Prostate gland (tissue), 2 donors: ENCODE measurements around the gene TLE1. TPM values are rescaled to one million over a fixed set of nuclear protein-coding genes. Genes with fewer than 3 reads are reported as not detected.
A peak's percentile ranks its signal among the peaks of the same experiment; 100 is the strongest.
"Not testable (repeated sequence)": the region's sequence is repeated elsewhere in the genome, so short reads cannot be mapped to it uniquely, and the experiment has no call there.

Source experiments
- DNase-seq: peaks from one replicate; pipeline ENCODE4 v3.0.0-alpha.2; 2019; ENCODE audit warnings: low spot score
- H3K27ac ChIP-seq, 2 donors: fragments of 200-600 bp; sonication (generic); 2 replicates each; pipeline ENCODE4 v1.5.1; 2017 to 2019
- H3K27me3 ChIP-seq: fragments of 200-600 bp; sonication (generic); replicated peaks from 2 replicates; pipeline ENCODE4 v1.5.1; 2019; ENCODE audit not compliant: insufficient read depth
- H3K36me3 ChIP-seq, 2 donors: fragments of 200-600 bp; sonication (generic); 1 replicate in 1 of 2; 2 replicates in 1 of 2; pipeline versions ENCODE4 v1.5.1 to v1.8.1; 2017 to 2019
- H3K4me1 ChIP-seq: fragments of 200-600 bp; sonication (generic); replicated peaks from 2 replicates; pipeline ENCODE4 v1.5.1; 2019
- H3K4me3 ChIP-seq, 2 donors: fragments of 200-600 bp; sonication (generic); 2 replicates each; pipeline ENCODE4 v1.5.1; 2017 to 2019
- H3K9me3 ChIP-seq: fragments of 200-600 bp; sonication (generic); 2 replicates; pipeline ENCODE4 v1.5.1; 2017
- POLR2A ChIP-seq: fragments of 450-650 bp; IDR thresholded peaks from one replicate; pipeline ENCODE4 v1.6.1; 2016; ENCODE audit warnings: antibody characterized with exemption, mild to moderate bottlenecking
- POLR2AphosphoS5 ChIP-seq: sonication (generic); formaldehyde crosslinking; IDR thresholded peaks from one replicate; pipeline ENCODE4 v1.6.1; 2017; ENCODE audit warnings: antibody characterized with exemption
- WGBS: methylation state at CpG from one replicate; pipeline ENCODE4 v1.1.5; 2018; 5-methylcytosine and 5-hydroxymethylcytosine counted together
- intact Hi-C: fragments of 100-400 bp; cut with DNase I; formaldehyde crosslinking; loops from one replicate; pipeline ENCODE4 v1.14.2; 2022
- total RNA-seq, 2 donors: library from RNA; depleted of rRNA; stranded (reverse); fragments of >200 nt; gene quantifications; one replicate each; pipeline ENCODE4 v1.1.0, GENCODE V29; 2016
- TF ChIP-seq, protein P1 (sequence below), 4 experiments: fragments of 200-600 bp in 2 of 4; fragments of 450-650 bp in 2 of 4; sonication (generic) in 2 of 4; IDR thresholded peaks; 1 replicate in 3 of 4; 2 replicates in 1 of 4; pipeline ENCODE4 v1.5.1; 2016 to 2019; ENCODE audit warnings: antibody characterized with exemption in 4 of 4, mild to moderate bottlenecking in 2 of 4, moderate library complexity in 2 of 4

TLE1 gene
- total RNA-seq, 2 donors from 2014 or later = 61.0 to 89.5 TPM

DNA sequence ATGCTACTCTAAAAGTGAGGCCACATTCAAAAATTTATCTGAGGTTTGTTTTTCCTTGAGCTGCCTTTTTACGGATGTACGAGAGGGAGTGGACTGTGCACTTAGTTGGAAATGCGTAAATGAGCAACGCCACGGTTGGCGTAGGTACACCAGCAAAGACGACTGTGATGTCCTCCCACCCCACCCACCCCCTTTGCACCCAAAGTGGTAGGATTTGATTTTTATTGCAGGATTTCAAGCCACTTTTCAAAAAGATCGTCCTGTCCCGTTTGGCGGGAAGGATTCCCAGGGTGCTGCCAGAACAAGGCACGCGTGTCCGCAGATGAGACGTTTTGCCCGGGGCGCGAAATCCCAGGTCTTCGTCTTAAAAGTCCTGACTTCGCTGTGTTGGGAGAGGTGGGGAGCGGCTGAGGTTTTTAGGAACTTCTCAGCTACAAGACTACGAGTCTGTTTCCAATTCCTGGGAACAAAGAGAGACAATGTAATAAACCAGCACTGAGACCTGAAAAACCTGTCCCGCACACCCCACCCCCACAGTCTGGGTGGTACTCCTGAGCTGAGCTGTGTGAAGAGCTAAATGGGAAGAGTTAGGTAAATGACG lies 1.0 kb upstream of the TLE1 start:
- Histone ChIP-seq H3K27ac (peak overlapping the region; percentile 60 to 72), H3K36me3 (no peaks in the 10 kb centered on the region), H3K4me3 (peak overlapping the region; percentile 43 to 64), H3K4me1 (no peaks in the 10 kb centered on the region), H3K9me3 (no peaks in the 10 kb centered on the region), H3K27me3 (no peaks in the 10 kb centered on the region)
- peak; percentile 88 for DNase-seq
- WGBS = 9% methylated on average over 23 of the region's 23 CpGs
- intact Hi-C loops = loop anchor here (2.0 kb wide), 1 partner anchor 156 kb away; no protein-coding TSS in a partner anchor
- peak; percentile 84 for TF ChIP-seq POLR2AphosphoS5
- TF ChIP-seq, protein P1, sequence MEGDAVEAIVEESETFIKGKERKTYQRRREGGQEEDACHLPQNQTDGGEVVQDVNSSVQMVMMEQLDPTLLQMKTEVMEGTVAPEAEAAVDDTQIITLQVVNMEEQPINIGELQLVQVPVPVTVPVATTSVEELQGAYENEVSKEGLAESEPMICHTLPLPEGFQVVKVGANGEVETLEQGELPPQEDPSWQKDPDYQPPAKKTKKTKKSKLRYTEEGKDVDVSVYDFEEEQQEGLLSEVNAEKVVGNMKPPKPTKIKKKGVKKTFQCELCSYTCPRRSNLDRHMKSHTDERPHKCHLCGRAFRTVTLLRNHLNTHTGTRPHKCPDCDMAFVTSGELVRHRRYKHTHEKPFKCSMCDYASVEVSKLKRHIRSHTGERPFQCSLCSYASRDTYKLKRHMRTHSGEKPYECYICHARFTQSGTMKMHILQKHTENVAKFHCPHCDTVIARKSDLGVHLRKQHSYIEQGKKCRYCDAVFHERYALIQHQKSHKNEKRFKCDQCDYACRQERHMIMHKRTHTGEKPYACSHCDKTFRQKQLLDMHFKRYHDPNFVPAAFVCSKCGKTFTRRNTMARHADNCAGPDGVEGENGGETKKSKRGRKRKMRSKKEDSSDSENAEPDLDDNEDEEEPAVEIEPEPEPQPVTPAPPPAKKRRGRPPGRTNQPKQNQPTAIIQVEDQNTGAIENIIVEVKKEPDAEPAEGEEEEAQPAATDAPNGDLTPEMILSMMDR (IDR thresholded peaks at IDR 0.05) = no peak
- TF ChIP-seq POLR2A = no peak

DNA sequence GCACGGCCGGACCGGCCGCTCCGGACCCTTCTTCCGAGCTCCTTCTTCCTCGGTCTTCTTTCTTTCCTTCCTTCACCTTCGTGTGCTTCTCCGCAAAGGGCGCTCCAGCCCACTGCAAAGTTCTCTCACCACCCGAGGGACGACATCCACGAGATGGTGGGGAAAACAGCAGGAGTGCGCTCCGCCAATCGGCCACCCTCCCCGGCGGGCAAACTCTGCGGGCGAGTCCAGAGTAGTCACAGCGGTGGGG lies 329 bp downstream of the TLE1 start:
- 0% methylated on average over 21 of the region's 21 CpGs for WGBS
- not testable (repeated sequence) for H3K27me3 ChIP-seq, H3K9me3 ChIP-seq, H3K4me1 ChIP-seq, H3K36me3 ChIP-seq, DNase-seq
- H3K27ac ChIP-seq = peak overlapping the region; percentile 79 to 85
- intact Hi-C loops = loop anchor here (5.0 to 10.0 kb wide), 7 partner anchors 102 to 916 kb away; no protein-coding TSS in a partner anchor
- peak overlapping the region; percentile 64 to 66 for H3K4me3 ChIP-seq

DNA sequence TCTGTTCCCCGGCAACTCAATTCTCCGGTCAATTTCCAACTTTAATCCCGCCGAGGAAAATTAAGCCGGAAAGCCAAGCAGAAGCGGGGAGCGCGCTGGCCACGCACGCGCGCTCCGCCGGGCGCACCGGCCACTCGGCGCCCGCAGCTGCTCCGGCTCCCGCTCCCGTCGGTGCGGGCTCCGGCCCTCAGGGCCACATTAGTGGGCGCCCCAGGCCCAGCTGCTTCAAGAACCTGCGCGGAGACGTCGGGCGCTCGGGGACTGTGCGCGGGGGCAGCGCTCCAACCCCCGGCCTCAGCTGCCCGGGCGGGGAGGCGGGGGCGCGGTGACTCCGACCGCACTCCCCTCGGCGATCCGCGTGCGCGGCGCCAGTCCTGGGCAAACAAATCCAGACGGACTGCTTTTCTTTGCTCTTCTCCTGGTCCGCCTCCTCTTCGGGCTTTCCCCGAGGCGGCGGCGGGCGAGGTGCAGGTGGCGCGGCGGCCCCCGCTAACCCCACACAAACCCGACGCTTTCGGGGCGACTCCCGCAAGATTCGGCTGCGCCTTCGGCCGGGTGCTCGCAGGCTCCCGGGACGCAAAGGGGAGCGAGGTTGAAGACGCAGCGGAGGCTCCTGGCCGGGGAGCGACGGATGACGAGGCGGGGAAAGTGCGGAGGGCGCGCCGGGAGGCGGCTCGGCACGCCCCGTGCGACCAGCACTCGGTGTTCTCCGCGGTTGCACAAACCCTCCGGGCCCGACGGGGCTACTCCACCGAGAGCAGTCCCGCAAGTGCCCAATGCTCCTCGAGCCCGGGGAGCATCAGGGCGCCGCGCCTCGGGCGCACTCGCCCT lies 870 bp downstream of the TLE1 start:
- intact Hi-C loops = loop anchor here (5.0 to 10.0 kb wide), 7 partner anchors 101 to 916 kb away; no protein-coding TSS in a partner anchor
- peak; percentile 56 for DNase-seq

DNA sequence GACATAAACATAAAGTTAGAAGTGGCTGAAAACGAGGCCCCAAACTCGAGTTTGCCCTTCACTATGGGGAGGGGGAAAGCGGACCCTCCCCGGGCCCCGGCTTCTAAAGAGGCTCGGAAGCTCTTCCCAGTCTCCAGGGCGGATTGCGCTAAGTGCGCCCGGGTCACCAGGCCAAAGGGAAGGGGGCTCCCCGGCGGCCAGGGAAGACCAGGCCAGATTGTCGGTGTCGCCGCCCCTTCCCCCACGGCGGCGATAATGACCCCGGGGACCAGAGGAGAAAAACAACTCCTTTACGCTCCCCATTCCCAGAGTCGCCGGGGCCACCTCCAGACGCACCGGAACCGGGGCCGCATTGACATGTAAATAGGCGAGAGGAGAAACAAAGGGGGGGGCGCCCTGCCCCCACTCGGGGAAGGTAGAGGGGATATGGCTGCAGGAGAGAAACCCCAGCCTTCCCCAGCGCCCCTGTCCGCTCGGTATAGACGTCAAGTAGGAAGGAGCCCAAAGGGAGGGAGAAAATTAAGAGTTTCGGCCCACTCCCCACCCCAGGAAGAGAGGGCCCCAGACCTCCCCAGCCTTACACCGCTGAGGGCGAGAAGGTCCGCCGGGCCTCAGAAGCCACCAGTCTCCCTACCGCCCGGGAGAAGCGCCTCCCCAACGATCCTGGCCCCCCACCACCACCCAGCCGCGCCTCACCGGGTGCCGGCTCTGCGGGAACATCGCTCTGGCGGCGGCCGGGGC lies 1.7 kb downstream of the TLE1 start:
- Histone ChIP-seq H3K4me1 (no peaks in the 10 kb centered on the region), H3K27ac (peak overlapping the region; percentile 79 to 85), H3K27me3 (no peaks in the 10 kb centered on the region), H3K4me3 (peak overlapping the region; percentile 64 to 66), H3K36me3 (no peaks in the 10 kb centered on the region), H3K9me3 (no peaks in the 10 kb centered on the region)
- WGBS = under 1% methylated on average over 51 of the region's 51 CpGs
- DNase-seq = peak; percentile 56
- TF ChIP-seq POLR2AphosphoS5 (no peak), POLR2A (no peak)
- TF ChIP-seq, protein P1 (IDR thresholded peaks at IDR 0.05) = no peak
- intact Hi-C loops = loop anchor here (2.0 to 10.0 kb wide), 8 partner anchors 100 to 1083 kb away; no protein-coding TSS in a partner anchor

More for the DNA sequence above, 870 bp downstream of the TLE1 start:
- H3K4me1 ChIP-seq, H3K27me3 ChIP-seq, H3K36me3 ChIP-seq, H3K9me3 ChIP-seq: not testable (repeated sequence)
- under 1% methylated on average over 64 of the region's 107 CpGs for WGBS
- Histone ChIP-seq H3K27ac (peak overlapping the region; percentile 79 to 85), H3K4me3 (peak overlapping the region; percentile 64 to 66)

DNA sequence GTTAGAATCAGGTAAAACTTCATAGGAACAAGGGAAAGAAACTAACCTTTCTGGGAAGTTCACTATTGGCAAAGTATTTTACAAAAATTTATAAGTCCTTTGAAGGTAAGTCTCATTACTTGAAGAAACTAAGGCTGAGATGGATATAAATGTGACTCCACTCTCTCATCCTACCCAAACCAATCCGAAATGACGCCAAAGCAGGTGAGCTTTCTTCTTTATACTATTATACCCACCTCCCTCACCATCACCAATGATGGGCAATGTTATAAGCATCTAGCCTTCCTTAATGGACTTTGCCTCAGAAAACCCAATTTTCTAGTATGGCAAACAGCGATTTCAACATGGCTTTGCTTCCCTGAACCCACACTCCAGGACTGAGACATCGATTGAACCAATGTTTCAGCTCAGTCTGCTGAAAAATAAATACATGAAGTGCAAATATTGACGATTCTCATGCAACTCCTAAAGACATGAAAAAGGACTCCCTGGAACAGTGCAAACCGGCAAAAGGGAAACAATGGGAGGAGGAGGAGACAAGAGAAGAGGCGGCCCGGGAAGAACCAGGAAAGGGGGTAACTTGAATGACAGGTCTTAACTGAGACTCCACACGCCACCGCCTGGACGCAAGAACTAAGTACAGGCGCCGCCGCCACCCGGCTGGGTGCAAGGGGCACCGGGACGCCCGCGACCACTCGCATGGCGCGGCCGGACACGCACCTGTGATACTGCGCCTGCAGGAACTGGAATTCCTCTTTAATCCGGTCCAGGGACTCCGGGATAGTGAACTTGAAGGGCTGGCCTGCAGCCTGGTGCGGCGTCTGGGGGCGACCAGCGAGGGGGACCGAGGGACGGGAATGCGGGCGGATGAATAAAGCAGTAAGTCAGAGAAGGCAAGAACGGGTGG lies 2.5 kb downstream of the TLE1 start:
- Histone ChIP-seq H3K36me3 (no peaks in the 10 kb centered on the region), H3K9me3 (no peaks in the 10 kb centered on the region), H3K27me3 (no peaks in the 10 kb centered on the region), H3K4me3 (peak overlapping the region; percentile 64 to 66), H3K4me1 (no peaks in the 10 kb centered on the region), H3K27ac (peak overlapping the region; percentile 79 to 85)
- WGBS = 3% methylated on average over 36 of the region's 36 CpGs
- peak; percentile 92 for DNase-seq
- intact Hi-C loops = loop anchor here (2.0 to 10.0 kb wide), 8 partner anchors 100 to 1082 kb away; no protein-coding TSS in a partner anchor
- TF ChIP-seq POLR2A (peak; percentile 37), POLR2AphosphoS5 (peak; percentile 80)
- TF ChIP-seq, protein P1 (IDR thresholded peaks at IDR 0.05) = peak; percentile 33 to 79 (median 74)
